ENCODE measurements around the gene MCOLN2. TPM values are rescaled to one million over a fixed set of nuclear protein-coding genes. Genes with fewer than 3 reads are reported as not detected.

The MCOLN2 gene
- total and polyA plus RNA-seq, 2 of the 13 experiments (the other 11 are each of a cell fraction or from before 2014, with no cell fraction given) = not detected

DNA sequence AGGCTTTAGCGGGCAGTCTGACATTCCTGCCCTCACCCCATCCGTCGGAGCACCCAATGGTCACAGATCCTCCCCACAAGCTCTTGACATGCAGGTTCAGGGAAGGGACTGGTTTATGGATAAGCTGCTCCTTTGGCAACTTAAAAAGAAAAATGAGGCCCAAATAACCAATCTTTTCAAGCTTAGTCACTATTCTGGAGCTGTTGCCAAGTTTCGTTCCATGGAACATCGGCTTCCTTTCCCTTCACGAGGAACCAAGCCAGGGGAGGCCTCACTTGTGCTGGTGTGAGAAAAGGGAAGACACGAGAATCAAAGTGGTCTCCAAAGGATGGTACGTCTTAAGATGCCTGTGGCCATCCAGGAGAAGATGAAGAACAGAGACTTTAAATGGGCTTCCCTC, 57.8 kb downstream of the MCOLN2 start:
- in situ Hi-C loops (cut with HindIII; ENCODE audit: extremely low pct_ligation_motif_present, low pct_unique_long_range_greater_than_20kb) (loop anchor here (10.0 kb wide), 1 partner anchor 164 kb away; no protein-coding TSS in a partner anchor), intact Hi-C loops (cut with micrococcal nuclease; ENCODE audit: unreplicated experiment) (loop anchor here (5.0 kb wide), 1 partner anchor 167 kb away; no protein-coding TSS in a partner anchor)
- DNase-seq (ENCODE audit: low spot score) = no peak
- BruUV-seq (replicated peaks) = no TSS peak
- no peak for FAIRE-seq
- ATAC-seq = no peak
- no peak overlapping the region for H3K27ac ChIP-seq (ENCODE audit: extremely low read length, insufficient read depth, low read length)
- ChIA-PET POLR2A (no interaction called here), CTCF (ENCODE audit: low intra/inter-chr PET ratio, low total read pairs) (no interaction called here)
- no peak overlapping the region for H3K4me3 ChIP-seq (replicated peaks in 1 of 3; ENCODE audit: insufficient read depth in 1 of 3, low read depth in 2 of 3, low read length in 3 of 3)
- no peaks in the 10 kb centered on the region for H4K20me1 ChIP-seq (ENCODE audit: insufficient read depth, low read length)
- WGBS (ENCODE audit: low lambda C conversion rate) = 53% methylated on average over 8 of the region's 8 CpGs
- no peaks in the 10 kb centered on the region for H3K4me1 ChIP-seq (ENCODE audit: insufficient read depth, low read length)
- no peaks in the 10 kb centered on the region for H3K36me3 ChIP-seq (replicated peaks in 1 of 2; ENCODE audit: control insufficient read depth in 1 of 2, insufficient read depth in 2 of 2, low read length in 2 of 2)
- H3K27me3 ChIP-seq (ENCODE audit: control insufficient read depth in 1 of 2, insufficient read depth in 2 of 2, low read length in 2 of 2) = peaks cover 0 to 25% of the 10 kb centered on the region in 2 experiments; a peak in 2 of 5 replicates
- H3K9ac ChIP-seq (ENCODE audit: insufficient read depth, low read depth, low read length) = no peak overlapping the region
- H3K79me2 ChIP-seq (ENCODE audit: insufficient read depth, low read length) = no peaks in the 10 kb centered on the region
- no peak overlapping the region for H2AFZ ChIP-seq (ENCODE audit: low read length)
- H3K9me3 ChIP-seq (ENCODE audit: low read length) = no peaks in the 10 kb centered on the region
- no peak overlapping the region for H3K4me2 ChIP-seq (ENCODE audit: low read depth, low read length)
- TF ChIP-seq, protein P1, sequence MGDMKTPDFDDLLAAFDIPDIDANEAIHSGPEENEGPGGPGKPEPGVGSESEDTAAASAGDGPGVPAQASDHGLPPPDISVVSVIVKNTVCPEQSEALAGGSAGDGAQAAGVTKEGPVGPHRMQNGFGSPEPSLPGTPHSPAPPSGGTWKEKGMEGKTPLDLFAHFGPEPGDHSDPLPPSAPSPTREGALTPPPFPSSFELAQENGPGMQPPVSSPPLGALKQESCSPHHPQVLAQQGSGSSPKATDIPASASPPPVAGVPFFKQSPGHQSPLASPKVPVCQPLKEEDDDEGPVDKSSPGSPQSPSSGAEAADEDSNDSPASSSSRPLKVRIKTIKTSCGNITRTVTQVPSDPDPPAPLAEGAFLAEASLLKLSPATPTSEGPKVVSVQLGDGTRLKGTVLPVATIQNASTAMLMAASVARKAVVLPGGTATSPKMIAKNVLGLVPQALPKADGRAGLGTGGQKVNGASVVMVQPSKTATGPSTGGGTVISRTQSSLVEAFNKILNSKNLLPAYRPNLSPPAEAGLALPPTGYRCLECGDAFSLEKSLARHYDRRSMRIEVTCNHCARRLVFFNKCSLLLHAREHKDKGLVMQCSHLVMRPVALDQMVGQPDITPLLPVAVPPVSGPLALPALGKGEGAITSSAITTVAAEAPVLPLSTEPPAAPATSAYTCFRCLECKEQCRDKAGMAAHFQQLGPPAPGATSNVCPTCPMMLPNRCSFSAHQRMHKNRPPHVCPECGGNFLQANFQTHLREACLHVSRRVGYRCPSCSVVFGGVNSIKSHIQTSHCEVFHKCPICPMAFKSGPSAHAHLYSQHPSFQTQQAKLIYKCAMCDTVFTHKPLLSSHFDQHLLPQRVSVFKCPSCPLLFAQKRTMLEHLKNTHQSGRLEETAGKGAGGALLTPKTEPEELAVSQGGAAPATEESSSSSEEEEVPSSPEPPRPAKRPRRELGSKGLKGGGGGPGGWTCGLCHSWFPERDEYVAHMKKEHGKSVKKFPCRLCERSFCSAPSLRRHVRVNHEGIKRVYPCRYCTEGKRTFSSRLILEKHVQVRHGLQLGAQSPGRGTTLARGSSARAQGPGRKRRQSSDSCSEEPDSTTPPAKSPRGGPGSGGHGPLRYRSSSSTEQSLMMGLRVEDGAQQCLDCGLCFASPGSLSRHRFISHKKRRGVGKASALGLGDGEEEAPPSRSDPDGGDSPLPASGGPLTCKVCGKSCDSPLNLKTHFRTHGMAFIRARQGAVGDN (CRISPR knock-in tag; IDR thresholded peaks at IDR 0.05) = no peak
- no peak for TF ChIP-seq ZNF292 (CRISPR knock-in tag; IDR thresholded peaks at IDR 0.05; ENCODE audit: borderline replicate concordance, low read depth)
- TF ChIP-seq, protein P2, sequence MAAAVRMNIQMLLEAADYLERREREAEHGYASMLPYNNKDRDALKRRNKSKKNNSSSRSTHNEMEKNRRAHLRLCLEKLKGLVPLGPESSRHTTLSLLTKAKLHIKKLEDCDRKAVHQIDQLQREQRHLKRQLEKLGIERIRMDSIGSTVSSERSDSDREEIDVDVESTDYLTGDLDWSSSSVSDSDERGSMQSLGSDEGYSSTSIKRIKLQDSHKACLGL (CRISPR knock-in tag; IDR thresholded peaks at IDR 0.05) = no peak
- no peak for TF ChIP-seq ZNF652 (CRISPR knock-in tag; IDR thresholded peaks at IDR 0.05; ENCODE audit: borderline replicate concordance, low read depth)
- TF ChIP-seq, protein P3, sequence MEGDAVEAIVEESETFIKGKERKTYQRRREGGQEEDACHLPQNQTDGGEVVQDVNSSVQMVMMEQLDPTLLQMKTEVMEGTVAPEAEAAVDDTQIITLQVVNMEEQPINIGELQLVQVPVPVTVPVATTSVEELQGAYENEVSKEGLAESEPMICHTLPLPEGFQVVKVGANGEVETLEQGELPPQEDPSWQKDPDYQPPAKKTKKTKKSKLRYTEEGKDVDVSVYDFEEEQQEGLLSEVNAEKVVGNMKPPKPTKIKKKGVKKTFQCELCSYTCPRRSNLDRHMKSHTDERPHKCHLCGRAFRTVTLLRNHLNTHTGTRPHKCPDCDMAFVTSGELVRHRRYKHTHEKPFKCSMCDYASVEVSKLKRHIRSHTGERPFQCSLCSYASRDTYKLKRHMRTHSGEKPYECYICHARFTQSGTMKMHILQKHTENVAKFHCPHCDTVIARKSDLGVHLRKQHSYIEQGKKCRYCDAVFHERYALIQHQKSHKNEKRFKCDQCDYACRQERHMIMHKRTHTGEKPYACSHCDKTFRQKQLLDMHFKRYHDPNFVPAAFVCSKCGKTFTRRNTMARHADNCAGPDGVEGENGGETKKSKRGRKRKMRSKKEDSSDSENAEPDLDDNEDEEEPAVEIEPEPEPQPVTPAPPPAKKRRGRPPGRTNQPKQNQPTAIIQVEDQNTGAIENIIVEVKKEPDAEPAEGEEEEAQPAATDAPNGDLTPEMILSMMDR (CRISPR knock-in tag; IDR thresholded peaks at IDR 0.05) = no peak
- no peak for TF ChIP-seq ZEB1 (IDR thresholded peaks at IDR 0.05; ENCODE audit: insufficient replicate concordance, low read depth)
- TF ChIP-seq ZNF644 (CRISPR knock-in tag; IDR thresholded peaks at IDR 0.05; ENCODE audit: low read depth) = no peak
- TF ChIP-seq ZSCAN20 (CRISPR knock-in tag; IDR thresholded peaks at IDR 0.05; ENCODE audit: borderline replicate concordance) = no peak
- TF ChIP-seq ZNF468 (CRISPR knock-in tag; IDR thresholded peaks at IDR 0.05) = no peak
- no peak for TF ChIP-seq KLF15 (CRISPR knock-in tag; IDR thresholded peaks at IDR 0.05; ENCODE audit: borderline replicate concordance)
- no peak for TF ChIP-seq TMF1 (CRISPR knock-in tag; IDR thresholded peaks at IDR 0.05; ENCODE audit: low read depth)
- no peak for TF ChIP-seq TOE1 (CRISPR knock-in tag; IDR thresholded peaks at IDR 0.05)
- TF ChIP-seq, protein P4, sequence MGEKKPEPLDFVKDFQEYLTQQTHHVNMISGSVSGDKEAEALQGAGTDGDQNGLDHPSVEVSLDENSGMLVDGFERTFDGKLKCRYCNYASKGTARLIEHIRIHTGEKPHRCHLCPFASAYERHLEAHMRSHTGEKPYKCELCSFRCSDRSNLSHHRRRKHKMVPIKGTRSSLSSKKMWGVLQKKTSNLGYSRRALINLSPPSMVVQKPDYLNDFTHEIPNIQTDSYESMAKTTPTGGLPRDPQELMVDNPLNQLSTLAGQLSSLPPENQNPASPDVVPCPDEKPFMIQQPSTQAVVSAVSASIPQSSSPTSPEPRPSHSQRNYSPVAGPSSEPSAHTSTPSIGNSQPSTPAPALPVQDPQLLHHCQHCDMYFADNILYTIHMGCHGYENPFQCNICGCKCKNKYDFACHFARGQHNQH (CRISPR knock-in tag; IDR thresholded peaks at IDR 0.05) = no peak
- no peak for TF ChIP-seq HDAC2 (CRISPR knock-in tag; IDR thresholded peaks at IDR 0.05)
- no peak for TF ChIP-seq RFXANK (CRISPR knock-in tag; IDR thresholded peaks at IDR 0.05)
- TF ChIP-seq ZNF33B (CRISPR knock-in tag; IDR thresholded peaks at IDR 0.05) = no peak
- TF ChIP-seq, protein P5, sequence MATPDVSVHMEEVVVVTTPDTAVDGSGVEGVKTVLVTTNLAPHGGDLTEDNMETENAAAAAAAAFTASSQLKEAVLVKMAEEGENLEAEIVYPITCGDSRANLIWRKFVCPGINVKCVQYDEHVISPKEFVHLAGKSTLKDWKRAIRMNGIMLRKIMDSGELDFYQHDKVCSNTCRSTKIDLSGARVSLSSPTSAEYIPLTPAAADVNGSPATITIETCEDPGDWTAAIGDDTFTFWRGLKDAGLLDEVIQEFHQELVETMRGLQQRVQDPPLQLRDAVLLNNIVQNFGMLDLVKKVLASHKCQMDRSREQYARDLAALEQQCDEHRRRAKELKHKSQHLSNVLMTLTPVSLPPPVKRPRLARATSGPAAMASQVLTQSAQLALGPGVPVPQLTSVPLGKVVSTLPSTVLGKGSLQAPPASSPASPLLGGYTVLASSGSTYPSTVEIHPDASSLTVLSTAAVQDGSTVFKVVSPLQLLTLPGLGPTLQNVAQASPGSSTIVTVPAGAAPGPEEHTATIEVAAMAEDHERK (CRISPR knock-in tag; IDR thresholded peaks at IDR 0.05; ENCODE audit: low read depth) = no peak

All from HepG2 (cell line).